H9 (cell line): ENCODE results near the gene ALOX5AP. TPM values are rescaled to one million over a fixed set of nuclear protein-coding genes. Genes with fewer than 3 reads are reported as not detected.

Experiments
- DNase-seq: peaks from one replicate; pipeline ENCODE4 v3.0.0-alpha.2; 2017
- H2AFZ ChIP-seq: one replicate; pipeline ENCODE4 v1.6.1; 2013; ENCODE audit warnings: mild to moderate bottlenecking, low read length, control low read depth, moderate library complexity
- H2AK5ac ChIP-seq: 2 replicates; pipeline ENCODE4 v1.6.1; 2013; ENCODE audit warnings: low read length, control low read depth, mixed read lengths; ENCODE audit not compliant: insufficient read length
- H2BK120ac ChIP-seq: one replicate; pipeline ENCODE4 v1.6.1; 2013; ENCODE audit warnings: low read depth, mild to moderate bottlenecking, low read length, control low read depth, inconsistent platforms; ENCODE audit not compliant: poor library complexity, severe bottlenecking
- H2BK12ac ChIP-seq: 2 replicates; pipeline ENCODE4 v1.6.1; 2013; ENCODE audit warnings: low read length, control low read depth, mixed read lengths, low read depth; ENCODE audit not compliant: insufficient read length
- H2BK15ac ChIP-seq: 2 replicates; pipeline ENCODE4 v1.6.1; 2013; ENCODE audit warnings: low read depth, low read length, control low read depth
- H2BK20ac ChIP-seq: one replicate; pipeline ENCODE4 v1.6.1; 2013; ENCODE audit warnings: low read depth, mild to moderate bottlenecking, low read length, control low read depth, inconsistent platforms; ENCODE audit not compliant: poor library complexity, severe bottlenecking
- H2BK5ac ChIP-seq: 2 replicates; pipeline ENCODE4 v1.6.1; 2013; ENCODE audit warnings: low read length, control low read depth, mixed read lengths; ENCODE audit not compliant: insufficient read length
- H3K14ac ChIP-seq: 2 replicates; pipeline ENCODE4 v1.6.1; 2013; ENCODE audit warnings: low read length, control low read depth; ENCODE audit not compliant: insufficient read depth
- H3K18ac ChIP-seq: 2 replicates; pipeline ENCODE4 v1.6.1; 2013; ENCODE audit warnings: low read depth, mild to moderate bottlenecking, mixed read lengths, low read length, control low read depth; ENCODE audit not compliant: insufficient read length
- H3K23ac ChIP-seq: 2 replicates; pipeline ENCODE4 v1.6.1; 2013; ENCODE audit warnings: low read length, control low read depth, mixed read lengths, low read depth; ENCODE audit not compliant: insufficient read length
- H3K23me2 ChIP-seq: 2 replicates; pipeline ENCODE4 v1.6.1; 2013; ENCODE audit warnings: low read depth, mild to moderate bottlenecking, mixed read lengths, low read length, control low read depth; ENCODE audit not compliant: insufficient read length, poor library complexity, severe bottlenecking
- H3K27ac ChIP-seq: 2 replicates; pipeline ENCODE4 v1.5.1; 2013; ENCODE audit warnings: low read length, control low read depth, mixed read lengths, low read depth; ENCODE audit not compliant: insufficient read length
- H3K27me3 ChIP-seq: 2 replicates; pipeline ENCODE4 v1.6.1; 2013; ENCODE audit warnings: low read length, control low read depth, inconsistent platforms; ENCODE audit not compliant: insufficient read depth
- H3K4ac ChIP-seq: 2 replicates; pipeline ENCODE4 v1.6.1; 2013; ENCODE audit warnings: low read depth, mild to moderate bottlenecking, control low read depth, inconsistent platforms, low read length, moderate library complexity
- H3K4me1 ChIP-seq: 2 replicates; pipeline ENCODE4 v1.6.1; 2013; ENCODE audit warnings: low read length, control low read depth, inconsistent platforms; ENCODE audit not compliant: insufficient read depth
- H3K4me2 ChIP-seq: 2 replicates; pipeline ENCODE4 v1.6.1; 2013; ENCODE audit warnings: low read length, control low read depth, mixed read lengths; ENCODE audit not compliant: insufficient read length, insufficient read depth
- H3K56ac ChIP-seq: 2 replicates; pipeline ENCODE4 v1.6.1; 2013; ENCODE audit warnings: low read depth, mild to moderate bottlenecking, mixed read lengths, low read length, control low read depth; ENCODE audit not compliant: insufficient read length
- H3K79me1 ChIP-seq: 2 replicates; pipeline ENCODE4 v1.6.1; 2013; ENCODE audit warnings: low read depth, mild to moderate bottlenecking, moderate library complexity, low read length, control low read depth, inconsistent platforms; ENCODE audit not compliant: insufficient read depth, poor library complexity, severe bottlenecking
- H3K79me2 ChIP-seq: 2 replicates; pipeline ENCODE4 v1.6.1; 2013; ENCODE audit warnings: low read length, control low read depth, inconsistent platforms; ENCODE audit not compliant: insufficient read depth
- H3K9ac ChIP-seq: 2 replicates; pipeline ENCODE4 v1.6.1; 2013; ENCODE audit warnings: low read length, control low read depth, mixed read lengths; ENCODE audit not compliant: insufficient read length; ENCODE audit errors: extremely low read depth
- H3K9me3 ChIP-seq: one replicate; pipeline ENCODE4 v1.6.1; 2013; ENCODE audit warnings: low read depth, low read length, inconsistent platforms; ENCODE audit not compliant: control insufficient read depth
- H3T11ph ChIP-seq: one replicate; pipeline ENCODE4 v1.6.1; 2013; ENCODE audit warnings: mild to moderate bottlenecking, low read length, control low read depth, inconsistent platforms
- H4K20me1 ChIP-seq: one replicate; pipeline ENCODE4 v1.6.1; 2013; ENCODE audit not compliant: control insufficient read depth, insufficient read length, insufficient read depth
- H4K5ac ChIP-seq: 2 replicates; pipeline ENCODE4 v1.6.1; 2013; ENCODE audit warnings: low read depth, mild to moderate bottlenecking, mixed read lengths, low read length, control low read depth; ENCODE audit not compliant: insufficient read length
- H4K8ac ChIP-seq: replicated peaks from 2 replicates; pipeline ENCODE4 v1.6.1; 2013; ENCODE audit warnings: low read length, control low read depth, mixed read lengths, low read depth; ENCODE audit not compliant: insufficient read length
- H4K91ac ChIP-seq: 2 replicates; pipeline ENCODE4 v1.6.1; 2013; ENCODE audit warnings: low read depth, mild to moderate bottlenecking, moderate library complexity, mixed read lengths, low read length, control low read depth; ENCODE audit not compliant: insufficient read length
- H3K27ac Mint-ChIP-seq, 3 experiments: 2 replicates in 2 of 3; 3 replicates in 1 of 3; pipeline ENCODE4 v1.8.0; 2020 to 2021; ENCODE audit warnings: mixed read lengths in 3 of 3, mild to moderate bottlenecking in 1 of 3, moderate library complexity in 1 of 3
- H3K27me3 Mint-ChIP-seq: 2 replicates; pipeline ENCODE4 v1.8.0; 2021; ENCODE audit warnings: low read depth, mild to moderate bottlenecking, moderate library complexity, mixed read lengths
- H3K36me3 Mint-ChIP-seq, 3 experiments: 2 replicates in 2 of 3; 3 replicates in 1 of 3; pipeline ENCODE4 v1.8.0; 2020 to 2021; ENCODE audit warnings: low read depth in 3 of 3, mixed read lengths in 3 of 3; ENCODE audit not compliant: insufficient read depth in 1 of 3
- H3K4me1 Mint-ChIP-seq, 2 experiments: 2 replicates each; pipeline ENCODE4 v1.8.0; 2020; ENCODE audit warnings: mixed read lengths in 2 of 2
- H3K4me3 Mint-ChIP-seq, 2 experiments: 2 replicates in 1 of 2; 3 replicates in 1 of 2; pipeline ENCODE4 v1.8.0; 2020 to 2021; ENCODE audit warnings: mild to moderate bottlenecking in 2 of 2, mixed read lengths in 2 of 2, moderate library complexity in 1 of 2
- H3K9me3 Mint-ChIP-seq, 2 experiments: 2 replicates in 1 of 2; 3 replicates in 1 of 2; pipeline ENCODE4 v1.8.0; 2020; ENCODE audit warnings: mild to moderate bottlenecking in 2 of 2, mixed read lengths in 2 of 2, moderate library complexity in 1 of 2
- CTCF ChIP-seq: fragments of 200-600 bp; sonication (generic); conservative IDR thresholded peaks from 3 replicates; pipeline ENCODE4 v1.8.0; 2021; ENCODE audit warnings: antibody characterized with exemption, mild to moderate bottlenecking
- WGBS: extraction: QIAGEN DNeasy Blood & Tissue Kit; methylation state at CpG from one replicate; pipeline ENCODE4 v1.1.7; 2013; ENCODE audit warnings: missing lambda C conversion rate, low lambda C conversion rate, mixed read lengths; ENCODE audit not compliant: insufficient read length; ENCODE audit errors: extremely low coverage; 5-methylcytosine and 5-hydroxymethylcytosine counted together
- total RNA-seq: library from RNA; stranded (reverse); gene quantifications from 2 replicates; pipeline ENCODE4 v1.2.1, GENCODE V29; 2021

The ALOX5AP gene
- total RNA-seq, 1 experiment from 2014 or later: not detected

DNA sequence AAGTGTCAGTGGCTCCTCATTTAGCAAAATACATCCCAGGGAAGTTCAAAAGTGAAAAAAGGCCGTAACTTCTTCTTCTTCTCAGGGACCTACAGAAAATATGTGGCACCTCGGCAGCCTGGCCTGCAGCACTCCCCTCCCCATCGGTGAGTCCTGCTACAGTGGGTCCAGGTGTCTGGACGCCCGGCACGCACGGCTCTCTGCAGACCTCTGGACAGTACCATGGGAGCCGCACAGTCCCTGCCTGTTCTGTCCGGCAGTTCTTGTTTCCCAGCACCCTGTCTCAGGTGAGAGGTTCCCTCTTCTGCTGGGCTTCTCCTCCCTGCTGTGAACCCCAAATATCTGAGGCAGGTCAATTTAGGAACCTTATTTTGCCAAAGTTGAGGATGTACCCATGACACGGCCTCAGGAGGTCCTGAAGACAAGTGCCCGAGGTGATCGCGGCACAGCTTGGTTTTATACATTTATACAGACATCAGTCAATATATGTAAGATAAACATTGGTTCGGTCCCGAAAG lies 36.8 kb upstream of the ALOX5AP start:
- Mint-ChIP-seq H3K27ac (no peak overlapping the region), H3K4me3 (no peak overlapping the region), H3K4me1 (peaks cover 15 to 20% of the 10 kb centered on the region in 2 experiments), H3K36me3 (no peaks in the 10 kb centered on the region), H3K27me3 (peaks cover 4% of the 10 kb centered on the region), H3K9me3 (no peaks in the 10 kb centered on the region; a peak in 1 of 5 replicates)
- no peak for TF ChIP-seq CTCF
- 0 out of 2 replicates have a peak, but pooled peaks cover 7% of the 10 kb centered on the region for H3K4me1 ChIP-seq
- no peak overlapping the region for H4K8ac ChIP-seq
- H3K9me3 ChIP-seq: no peaks in the 10 kb centered on the region
- no peak overlapping the region for H3K4ac ChIP-seq
- H4K20me1 ChIP-seq: no peaks in the 10 kb centered on the region
- H3K27me3 ChIP-seq: no peaks in the 10 kb centered on the region
- H3K23me2 ChIP-seq: no peaks in the 10 kb centered on the region
- H3K23ac ChIP-seq: no peak overlapping the region
- H3K56ac ChIP-seq: no peak overlapping the region
- H2BK5ac ChIP-seq: no peak overlapping the region
- H3K27ac ChIP-seq: no peak overlapping the region
- no peak overlapping the region for H2BK20ac ChIP-seq
- no peak overlapping the region for H2BK12ac ChIP-seq
- H3K79me2 ChIP-seq: no peaks in the 10 kb centered on the region
- no peak overlapping the region for H2AFZ ChIP-seq
- H3K18ac ChIP-seq: no peak overlapping the region
- DNase-seq: no peak
- H4K5ac ChIP-seq: no peak overlapping the region
- no peak overlapping the region for H3K9ac ChIP-seq
- H3K79me1 ChIP-seq: no peaks in the 10 kb centered on the region
- no peak overlapping the region for H3K4me2 ChIP-seq
- no peak overlapping the region for H2BK15ac ChIP-seq
- H2BK120ac ChIP-seq: no peak overlapping the region
- no CpG with 5 or more reads among the region's 15 CpGs for WGBS
- no peak overlapping the region for H4K91ac ChIP-seq
- no peak overlapping the region for H2AK5ac ChIP-seq
- no peak overlapping the region for H3T11ph ChIP-seq
- no peak overlapping the region for H3K14ac ChIP-seq
